CD14-positive monocyte (primary cell): ENCODE measurements around the gene IL20. TPM values are rescaled to one million over a fixed set of nuclear protein-coding genes. Genes with fewer than 3 reads are reported as not detected.

Source experiments
- DNase-seq, 3 donors: peaks; one replicate each; pipeline ENCODE4 v3.0.0-alpha.2; 2011 to 2022
- H2AFZ ChIP-seq: 2 replicates; pipeline ENCODE4 v1.6.0; 2012; ENCODE audit warnings: mild to moderate bottlenecking, low read depth, low read length, inconsistent platforms; ENCODE audit not compliant: insufficient read depth, poor library complexity, severe bottlenecking
- H3K27ac ChIP-seq, 2 donors: 1 replicate in 1 of 2; 2 replicates in 1 of 2; pipeline ENCODE4 v1.5.1; 2012 to 2013; ENCODE audit warnings: low read length in 2 of 2, control low read depth in 1 of 2, inconsistent platforms in 1 of 2, low read depth in 1 of 2, mild to moderate bottlenecking in 1 of 2
- H3K27me3 ChIP-seq, 2 donors: one replicate each; pipeline versions ENCODE4 v1.6.0 to v1.6.1; 2011 to 2013; ENCODE audit warnings: low read length in 2 of 2; ENCODE audit not compliant: control insufficient read depth in 2 of 2, insufficient read depth in 2 of 2
- H3K36me3 ChIP-seq, 2 donors: replicated peaks in 1 of 2; 1 replicate in 1 of 2; 2 replicates in 1 of 2; pipeline versions ENCODE4 v1.5.1 to v1.6.1; 2012 to 2013; ENCODE audit warnings: low read length in 2 of 2, control low read depth in 1 of 2, inconsistent platforms in 1 of 2, mild to moderate bottlenecking in 1 of 2; ENCODE audit not compliant: insufficient read depth in 2 of 2, control insufficient read depth in 1 of 2
- H3K4me1 ChIP-seq, 2 donors: 1 replicate in 1 of 2; 2 replicates in 1 of 2; pipeline versions ENCODE4 v1.5.1 to v1.6.1; 2012 to 2013; ENCODE audit warnings: low read length in 2 of 2, control low read depth in 1 of 2, inconsistent platforms in 1 of 2, mild to moderate bottlenecking in 1 of 2, moderate library complexity in 1 of 2; ENCODE audit not compliant: insufficient read depth in 2 of 2, control insufficient read depth in 1 of 2
- H3K4me2 ChIP-seq: replicated peaks from 2 replicates; pipeline ENCODE3; 2012; ENCODE audit warnings: low read length, moderate library complexity, mild to moderate bottlenecking; ENCODE audit not compliant: poor library complexity, severe bottlenecking; ENCODE audit errors: extremely low read depth
- H3K4me3 ChIP-seq, 3 experiments: fragments of 200-600 bp in 1 of 3; sonication (generic) in 1 of 3; replicated peaks in 1 of 3; 1 replicate in 2 of 3; 2 replicates in 1 of 3; pipeline ENCODE4 v1.5.1; 2011 to 2013; ENCODE audit warnings: low read length in 3 of 3, mild to moderate bottlenecking in 3 of 3, control low read depth in 2 of 3, low read depth in 2 of 3, inconsistent platforms in 1 of 3, moderate library complexity in 1 of 3
- H3K79me2 ChIP-seq: 2 replicates; pipeline ENCODE4 v1.6.0; 2012; ENCODE audit warnings: mild to moderate bottlenecking, control low read depth, inconsistent platforms, low read length, moderate library complexity; ENCODE audit not compliant: insufficient read depth
- H3K9ac ChIP-seq: 2 replicates; pipeline ENCODE4 v1.6.0; 2017; ENCODE audit warnings: low read length, mild to moderate bottlenecking; ENCODE audit not compliant: insufficient read depth, poor library complexity, severe bottlenecking
- H3K9me3 ChIP-seq, 2 donors: replicated peaks in 1 of 2; 1 replicate in 1 of 2; 2 replicates in 1 of 2; pipeline versions ENCODE4 v1.5.1 to v1.6.1; 2012 to 2013; ENCODE audit warnings: low read length in 2 of 2, control low read depth in 1 of 2; ENCODE audit not compliant: control insufficient read depth in 1 of 2, insufficient read depth in 1 of 2
- H4K20me1 ChIP-seq: 2 replicates; pipeline ENCODE4 v1.6.0; 2012; ENCODE audit warnings: mild to moderate bottlenecking, low read length, control low read depth, moderate library complexity; ENCODE audit not compliant: insufficient read depth
- H3K27ac Mint-ChIP-seq, 7 donors: one replicate each; pipeline ENCODE4 v1.8.0; 2020; ENCODE audit warnings: mild to moderate bottlenecking in 7 of 7, mixed read lengths in 7 of 7, moderate library complexity in 6 of 7, inconsistent platforms in 2 of 7
- H3K27me3 Mint-ChIP-seq, 3 donors: one replicate each; pipeline ENCODE4 v1.8.0; 2021 to 2022; ENCODE audit warnings: low read depth in 3 of 3, mild to moderate bottlenecking in 3 of 3, mixed read lengths in 3 of 3, moderate library complexity in 3 of 3, inconsistent platforms in 1 of 3
- H3K36me3 Mint-ChIP-seq, 2 donors: one replicate each; pipeline ENCODE4 v1.8.0; 2020; ENCODE audit warnings: mixed read lengths in 2 of 2, inconsistent platforms in 1 of 2, mild to moderate bottlenecking in 1 of 2
- H3K4me1 Mint-ChIP-seq: one replicate; pipeline ENCODE4 v1.8.0; 2020; ENCODE audit warnings: mild to moderate bottlenecking, mixed read lengths
- H3K4me3 Mint-ChIP-seq, 2 donors: one replicate each; pipeline ENCODE4 v1.8.0; 2020; ENCODE audit warnings: mild to moderate bottlenecking in 2 of 2, mixed read lengths in 2 of 2, moderate library complexity in 1 of 2
- H3K9me3 Mint-ChIP-seq, 7 donors: one replicate each; pipeline ENCODE4 v1.8.0; 2020 to 2022; ENCODE audit warnings: mixed read lengths in 7 of 7, mild to moderate bottlenecking in 6 of 7, moderate library complexity in 6 of 7, inconsistent platforms in 2 of 7
- CTCF ChIP-seq: fragments of 200-600 bp; IDR thresholded peaks from one replicate; pipeline ENCODE4 v1.8.0; 2022; ENCODE audit warnings: antibody characterized with exemption, mild to moderate bottlenecking
- WGBS: methylation state at CpG from one replicate; pipeline ENCODE4 v1.1.5; 2013; ENCODE audit warnings: missing lambda C conversion rate; ENCODE audit not compliant: insufficient coverage; 5-methylcytosine and 5-hydroxymethylcytosine counted together
- intact Hi-C, 2 donors: fragments of 100-400 bp; cut with micrococcal nuclease; formaldehyde crosslinking; loops; one replicate each; pipeline versions ENCODE4 v1.15.0 to v1.15.1; 2023
- polyA plus RNA-seq, 3 donors: library from polyadenylated mRNA; depleted of rRNA in 1 of 3; unstranded in 2 of 3; stranded (reverse) in 1 of 3; fragments of 300-500 nt in 2 of 3; fragments of >200 nt in 1 of 3; fragmentation: Illumina TruSeq in 2 of 3; gene quantifications; 1 replicate in 2 of 3; 2 replicates in 1 of 3; pipeline ENCODE4 v1.2.3, GENCODE V29; 2012 to 2021

IL20 gene
- polyA plus RNA-seq, 3 donors: not detected

- no peak overlapping the region for H2AFZ ChIP-seq
- no peak overlapping the region for H3K27ac ChIP-seq
- DNase-seq: no peak
- no peaks in the 10 kb centered on the region for H4K20me1 ChIP-seq
- no peaks in the 10 kb centered on the region for H3K36me3 ChIP-seq
- Mint-ChIP-seq H3K36me3 (no peaks in the 10 kb centered on the region), H3K9me3 (peaks cover 0 to 4% (median 0%) of the 10 kb centered on the region in 7 donors), H3K27me3 (peaks cover 2 to 5% (median 2%) of the 10 kb centered on the region in 3 donors), H3K4me3 (no peak overlapping the region), H3K4me1 (peaks cover 5% of the 10 kb centered on the region), H3K27ac (no peak overlapping the region)
- no peaks in the 10 kb centered on the region for H3K79me2 ChIP-seq
- H3K27me3 ChIP-seq: no peaks in the 10 kb centered on the region
- no peaks in the 10 kb centered on the region for H3K9me3 ChIP-seq
- intact Hi-C loops: no loop called here
- no peak overlapping the region for H3K9ac ChIP-seq
- H3K4me3 ChIP-seq: no peak overlapping the region
- H3K4me1 ChIP-seq: no peaks in the 10 kb centered on the region
- WGBS: no CpG with 5 or more reads among the region's 3 CpGs
- H3K4me2 ChIP-seq: no peak overlapping the region
- TF ChIP-seq CTCF: no peak
Observed at GRCh38 chr1:206847337-206847834, 18.0 kb upstream of the IL20 start.

GRCh38 chr1:206847946-206848345 is 17.5 kb upstream of the IL20 start:
- no peak overlapping the region for H3K4me2 ChIP-seq
- no peak overlapping the region for H3K4me3 Mint-ChIP-seq
- H3K27me3 Mint-ChIP-seq: peaks cover 2 to 5% (median 2%) of the 10 kb centered on the region in 3 donors
- no peaks in the 10 kb centered on the region for H3K9me3 ChIP-seq
- no peak for DNase-seq
- WGBS: no CpG with 5 or more reads among the region's 1 CpG
- TF ChIP-seq CTCF: no peak
- intact Hi-C loops: no loop called here
- H3K9ac ChIP-seq: no peak overlapping the region
- H3K4me3 ChIP-seq: no peak overlapping the region
- no peak overlapping the region for H3K27ac ChIP-seq
- H3K4me1 Mint-ChIP-seq: peaks cover 5% of the 10 kb centered on the region
- H3K27ac Mint-ChIP-seq: no peak overlapping the region
- H3K36me3 Mint-ChIP-seq: no peaks in the 10 kb centered on the region
- H3K4me1 ChIP-seq: no peaks in the 10 kb centered on the region
- H3K36me3 ChIP-seq: no peaks in the 10 kb centered on the region
- H3K79me2 ChIP-seq: no peaks in the 10 kb centered on the region
- no peak overlapping the region for H2AFZ ChIP-seq
- H3K9me3 Mint-ChIP-seq: peaks cover 0 to 7% (median 0%) of the 10 kb centered on the region in 7 donors
- no peaks in the 10 kb centered on the region for H3K27me3 ChIP-seq
- H4K20me1 ChIP-seq: no peaks in the 10 kb centered on the region
